ENCODE results near the gene SLC39A11. TPM values are rescaled to one million over a fixed set of nuclear protein-coding genes. Genes with fewer than 3 reads are reported as not detected.

Gene SLC39A11
- total RNA-seq, 6 donors from 2014 or later, result 16.3 to 57.6 (median 29.5) TPM

DNA sequence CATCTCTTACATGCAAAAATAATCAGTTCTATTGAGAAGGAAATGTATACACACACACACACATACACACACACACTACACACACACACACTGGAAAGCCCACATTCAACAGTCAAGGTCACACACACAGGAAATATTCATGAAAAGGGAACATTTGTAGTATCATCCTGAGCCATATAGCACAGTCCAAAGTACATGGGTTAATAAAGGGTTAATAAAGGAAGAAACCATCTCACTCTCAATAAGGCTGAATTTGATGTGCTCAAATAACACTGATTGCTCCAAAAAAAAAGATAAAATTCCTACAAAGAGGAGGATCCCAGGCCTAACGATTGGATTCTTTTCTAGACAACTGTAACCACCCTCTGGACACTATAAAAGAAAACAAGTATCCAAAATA is 164.7 kb downstream of the SLC39A11 start:
- DNase-seq (no peak), ATAC-seq (ENCODE audit: low FRiP score in 2 of 2) (no peak)
- TF ChIP-seq POLR2AphosphoS5 (IDR thresholded peaks at IDR 0.05), result no peak
- no peak for TF ChIP-seq EP300 (IDR thresholded peaks at IDR 0.05)
- no peak for TF ChIP-seq CTCF (IDR thresholded peaks at IDR 0.05)
- TF ChIP-seq POLR2A (IDR thresholded peaks at IDR 0.05), result no peak
- Histone ChIP-seq H3K36me3 (peaks cover 0 to 2% (median 0%) of the 10 kb centered on the region in 4 donors), H3K27ac (no peak overlapping the region), H3K27me3 (no peaks in the 10 kb centered on the region), H3K4me1 (no peaks in the 10 kb centered on the region), H3K4me3 (no peak overlapping the region), H3K9me3 (no peaks in the 10 kb centered on the region)
- WGBS, 2 donors, result 65 to 85% methylated on average over 1 of the region's 1 CpG

- no peak overlapping the region for H3K4me3 ChIP-seq
- no peaks in the 10 kb centered on the region for H3K4me1 ChIP-seq
- ATAC-seq (ENCODE audit: low FRiP score in 2 of 2) (no peak), DNase-seq (no peak)
- WGBS, 2 donors, result 81 to 96% methylated on average over 6 of the region's 6 CpGs
- H3K27me3 ChIP-seq, result no peaks in the 10 kb centered on the region
- H3K27ac ChIP-seq, result no peak overlapping the region
- H3K36me3 ChIP-seq, result peaks cover 0 to 2% (median 0%) of the 10 kb centered on the region in 4 donors
- H3K9me3 ChIP-seq, result no peaks in the 10 kb centered on the region
- TF ChIP-seq POLR2AphosphoS5 (IDR thresholded peaks at IDR 0.05) (no peak), POLR2A (IDR thresholded peaks at IDR 0.05) (no peak), EP300 (IDR thresholded peaks at IDR 0.05) (no peak), CTCF (IDR thresholded peaks at IDR 0.05) (no peak)
These were observed 165.3 kb downstream of the SLC39A11 start for GRCh38 chr17:72927146-72927545.

DNA sequence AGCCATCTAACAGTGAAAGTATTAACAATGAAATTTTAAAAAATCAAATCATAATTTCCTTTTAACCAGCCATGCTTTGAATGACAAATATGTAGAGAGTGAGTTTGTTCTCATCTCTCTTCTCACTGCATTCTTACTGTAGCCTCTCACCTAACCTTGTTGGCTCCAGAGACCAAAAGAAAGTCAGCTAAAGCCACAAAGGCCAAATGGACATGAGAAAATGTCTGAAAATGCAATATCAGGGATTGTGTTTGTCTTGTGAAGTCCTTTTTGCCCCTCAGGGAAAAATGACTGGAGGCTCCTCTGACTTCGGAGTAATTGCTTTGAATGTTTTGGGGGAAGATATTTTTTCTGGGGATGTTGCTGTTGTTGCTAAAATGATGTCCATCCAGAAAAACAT is 166.3 kb downstream of the SLC39A11 start:
- no peak for ATAC-seq (ENCODE audit: low FRiP score in 2 of 2)
- Histone ChIP-seq H3K4me3 (no peak overlapping the region), H3K27me3 (no peaks in the 10 kb centered on the region), H3K9me3 (no peaks in the 10 kb centered on the region), H3K4me1 (no peaks in the 10 kb centered on the region), H3K27ac (no peak overlapping the region), H3K36me3 (peaks cover 0 to 2% (median 0%) of the 10 kb centered on the region in 4 donors)
- no peak for DNase-seq
- TF ChIP-seq POLR2A (IDR thresholded peaks at IDR 0.05), result no peak
- WGBS, 2 donors, result 88 to 95% methylated on average over 1 of the region's 1 CpG

- H3K9me3 ChIP-seq, result no peaks in the 10 kb centered on the region
- ATAC-seq (ENCODE audit: low FRiP score in 2 of 2), result no peak
- no peak overlapping the region for H3K4me3 ChIP-seq
- H3K4me1 ChIP-seq, result no peaks in the 10 kb centered on the region
- DNase-seq, result no peak
- 98 to 100% methylated on average over 2 of the region's 2 CpGs for WGBS, 2 donors
- H3K27ac ChIP-seq, result no peak overlapping the region
- H3K27me3 ChIP-seq, result no peaks in the 10 kb centered on the region
- H3K36me3 ChIP-seq, result peaks cover 0 to 2% (median 0%) of the 10 kb centered on the region in 4 donors
- TF ChIP-seq EP300 (IDR thresholded peaks at IDR 0.05), result no peak
- TF ChIP-seq POLR2A (IDR thresholded peaks at IDR 0.05), result no peak
- TF ChIP-seq CTCF (IDR thresholded peaks at IDR 0.05), result no peak
- TF ChIP-seq POLR2AphosphoS5 (IDR thresholded peaks at IDR 0.05), result no peak
These were observed 168.3 kb downstream of the SLC39A11 start for GRCh38 chr17:72924196-72924595.

DNA sequence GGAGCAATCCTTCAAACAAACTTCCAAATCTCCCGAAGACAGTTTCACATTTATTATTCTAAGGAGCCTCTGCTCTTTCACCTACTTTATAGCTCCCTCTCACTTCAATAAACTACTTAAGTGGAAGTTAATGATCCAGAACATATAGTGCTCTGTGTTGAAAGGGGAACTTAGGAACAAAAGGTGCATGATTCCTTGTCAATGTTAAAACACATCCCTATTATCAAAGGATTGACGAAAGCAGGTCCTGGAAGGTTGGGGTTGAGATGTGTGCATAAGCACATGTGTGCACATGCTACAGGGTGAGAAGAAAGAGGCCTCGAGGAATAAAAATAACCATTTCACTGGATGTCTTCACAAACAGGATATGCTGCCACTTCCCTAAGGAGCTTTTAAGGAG is 170.3 kb downstream of the SLC39A11 start:
- 68 to 79% methylated on average over 3 of the region's 3 CpGs for WGBS, 2 donors
- Histone ChIP-seq H3K9me3 (no peaks in the 10 kb centered on the region), H3K36me3 (peaks cover 0 to 2% (median 0%) of the 10 kb centered on the region in 4 donors), H3K27ac (no peak overlapping the region), H3K27me3 (no peaks in the 10 kb centered on the region), H3K4me3 (no peak overlapping the region), H3K4me1 (no peaks in the 10 kb centered on the region)
- TF ChIP-seq EP300 (IDR thresholded peaks at IDR 0.05), result no peak
- TF ChIP-seq CTCF (IDR thresholded peaks at IDR 0.05), result no peak
- TF ChIP-seq POLR2AphosphoS5 (IDR thresholded peaks at IDR 0.05), result no peak
- no peak for TF ChIP-seq POLR2A (IDR thresholded peaks at IDR 0.05)
- no peak for DNase-seq
- no peak for ATAC-seq (ENCODE audit: low FRiP score in 2 of 2)

Data from upper lobe of left lung (tissue), 6 donors.